ENCODE measurements around the gene ZNF580. TPM values are rescaled to one million over a fixed set of nuclear protein-coding genes. Genes with fewer than 3 reads are reported as not detected.

The ZNF580 gene
- total RNA-seq, 1 experiment from 2014 or later: 32.0 TPM

GRCh38 chr19:55643003-55643886 lies 2.4 kb downstream of the ZNF580 start, which contains the start of gene ZNF581 (continued):
- no peak for TF ChIP-seq FOXJ3 (CRISPR knock-in tag; IDR thresholded peaks at IDR 0.05; ENCODE audit: borderline replicate concordance)
- TF ChIP-seq, protein P1, sequence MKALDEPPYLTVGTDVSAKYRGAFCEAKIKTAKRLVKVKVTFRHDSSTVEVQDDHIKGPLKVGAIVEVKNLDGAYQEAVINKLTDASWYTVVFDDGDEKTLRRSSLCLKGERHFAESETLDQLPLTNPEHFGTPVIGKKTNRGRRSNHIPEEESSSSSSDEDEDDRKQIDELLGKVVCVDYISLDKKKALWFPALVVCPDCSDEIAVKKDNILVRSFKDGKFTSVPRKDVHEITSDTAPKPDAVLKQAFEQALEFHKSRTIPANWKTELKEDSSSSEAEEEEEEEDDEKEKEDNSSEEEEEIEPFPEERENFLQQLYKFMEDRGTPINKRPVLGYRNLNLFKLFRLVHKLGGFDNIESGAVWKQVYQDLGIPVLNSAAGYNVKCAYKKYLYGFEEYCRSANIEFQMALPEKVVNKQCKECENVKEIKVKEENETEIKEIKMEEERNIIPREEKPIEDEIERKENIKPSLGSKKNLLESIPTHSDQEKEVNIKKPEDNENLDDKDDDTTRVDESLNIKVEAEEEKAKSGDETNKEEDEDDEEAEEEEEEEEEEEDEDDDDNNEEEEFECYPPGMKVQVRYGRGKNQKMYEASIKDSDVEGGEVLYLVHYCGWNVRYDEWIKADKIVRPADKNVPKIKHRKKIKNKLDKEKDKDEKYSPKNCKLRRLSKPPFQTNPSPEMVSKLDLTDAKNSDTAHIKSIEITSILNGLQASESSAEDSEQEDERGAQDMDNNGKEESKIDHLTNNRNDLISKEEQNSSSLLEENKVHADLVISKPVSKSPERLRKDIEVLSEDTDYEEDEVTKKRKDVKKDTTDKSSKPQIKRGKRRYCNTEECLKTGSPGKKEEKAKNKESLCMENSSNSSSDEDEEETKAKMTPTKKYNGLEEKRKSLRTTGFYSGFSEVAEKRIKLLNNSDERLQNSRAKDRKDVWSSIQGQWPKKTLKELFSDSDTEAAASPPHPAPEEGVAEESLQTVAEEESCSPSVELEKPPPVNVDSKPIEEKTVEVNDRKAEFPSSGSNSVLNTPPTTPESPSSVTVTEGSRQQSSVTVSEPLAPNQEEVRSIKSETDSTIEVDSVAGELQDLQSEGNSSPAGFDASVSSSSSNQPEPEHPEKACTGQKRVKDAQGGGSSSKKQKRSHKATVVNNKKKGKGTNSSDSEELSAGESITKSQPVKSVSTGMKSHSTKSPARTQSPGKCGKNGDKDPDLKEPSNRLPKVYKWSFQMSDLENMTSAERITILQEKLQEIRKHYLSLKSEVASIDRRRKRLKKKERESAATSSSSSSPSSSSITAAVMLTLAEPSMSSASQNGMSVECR (CRISPR knock-in tag; IDR thresholded peaks at IDR 0.05; ENCODE audit: borderline replicate concordance): peak; percentile 82; the same call in 1 of the 2 replicates
- TF ChIP-seq TEAD1 (CRISPR knock-in tag; IDR thresholded peaks at IDR 0.05): no peak
- TF ChIP-seq, protein P2, sequence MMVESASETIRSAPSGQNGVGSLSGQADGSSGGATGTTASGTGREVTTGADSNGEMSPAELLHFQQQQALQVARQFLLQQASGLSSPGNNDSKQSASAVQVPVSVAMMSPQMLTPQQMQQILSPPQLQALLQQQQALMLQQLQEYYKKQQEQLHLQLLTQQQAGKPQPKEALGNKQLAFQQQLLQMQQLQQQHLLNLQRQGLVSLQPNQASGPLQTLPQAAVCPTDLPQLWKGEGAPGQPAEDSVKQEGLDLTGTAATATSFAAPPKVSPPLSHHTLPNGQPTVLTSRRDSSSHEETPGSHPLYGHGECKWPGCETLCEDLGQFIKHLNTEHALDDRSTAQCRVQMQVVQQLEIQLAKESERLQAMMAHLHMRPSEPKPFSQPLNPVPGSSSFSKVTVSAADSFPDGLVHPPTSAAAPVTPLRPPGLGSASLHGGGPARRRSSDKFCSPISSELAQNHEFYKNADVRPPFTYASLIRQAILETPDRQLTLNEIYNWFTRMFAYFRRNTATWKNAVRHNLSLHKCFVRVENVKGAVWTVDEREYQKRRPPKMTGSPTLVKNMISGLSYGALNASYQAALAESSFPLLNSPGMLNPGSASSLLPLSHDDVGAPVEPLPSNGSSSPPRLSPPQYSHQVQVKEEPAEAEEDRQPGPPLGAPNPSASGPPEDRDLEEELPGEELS (CRISPR knock-in tag; IDR thresholded peaks at IDR 0.05): no peak; the same call in 1 of the 2 replicates
- TF ChIP-seq JAZF1 (CRISPR knock-in tag; IDR thresholded peaks at IDR 0.05): no peak
- TF ChIP-seq, protein P3, sequence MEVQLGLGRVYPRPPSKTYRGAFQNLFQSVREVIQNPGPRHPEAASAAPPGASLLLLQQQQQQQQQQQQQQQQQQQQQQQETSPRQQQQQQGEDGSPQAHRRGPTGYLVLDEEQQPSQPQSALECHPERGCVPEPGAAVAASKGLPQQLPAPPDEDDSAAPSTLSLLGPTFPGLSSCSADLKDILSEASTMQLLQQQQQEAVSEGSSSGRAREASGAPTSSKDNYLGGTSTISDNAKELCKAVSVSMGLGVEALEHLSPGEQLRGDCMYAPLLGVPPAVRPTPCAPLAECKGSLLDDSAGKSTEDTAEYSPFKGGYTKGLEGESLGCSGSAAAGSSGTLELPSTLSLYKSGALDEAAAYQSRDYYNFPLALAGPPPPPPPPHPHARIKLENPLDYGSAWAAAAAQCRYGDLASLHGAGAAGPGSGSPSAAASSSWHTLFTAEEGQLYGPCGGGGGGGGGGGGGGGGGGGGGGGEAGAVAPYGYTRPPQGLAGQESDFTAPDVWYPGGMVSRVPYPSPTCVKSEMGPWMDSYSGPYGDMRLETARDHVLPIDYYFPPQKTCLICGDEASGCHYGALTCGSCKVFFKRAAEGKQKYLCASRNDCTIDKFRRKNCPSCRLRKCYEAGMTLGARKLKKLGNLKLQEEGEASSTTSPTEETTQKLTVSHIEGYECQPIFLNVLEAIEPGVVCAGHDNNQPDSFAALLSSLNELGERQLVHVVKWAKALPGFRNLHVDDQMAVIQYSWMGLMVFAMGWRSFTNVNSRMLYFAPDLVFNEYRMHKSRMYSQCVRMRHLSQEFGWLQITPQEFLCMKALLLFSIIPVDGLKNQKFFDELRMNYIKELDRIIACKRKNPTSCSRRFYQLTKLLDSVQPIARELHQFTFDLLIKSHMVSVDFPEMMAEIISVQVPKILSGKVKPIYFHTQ (CRISPR knock-in tag; IDR thresholded peaks at IDR 0.05): no peak
- TF ChIP-seq, protein P4, sequence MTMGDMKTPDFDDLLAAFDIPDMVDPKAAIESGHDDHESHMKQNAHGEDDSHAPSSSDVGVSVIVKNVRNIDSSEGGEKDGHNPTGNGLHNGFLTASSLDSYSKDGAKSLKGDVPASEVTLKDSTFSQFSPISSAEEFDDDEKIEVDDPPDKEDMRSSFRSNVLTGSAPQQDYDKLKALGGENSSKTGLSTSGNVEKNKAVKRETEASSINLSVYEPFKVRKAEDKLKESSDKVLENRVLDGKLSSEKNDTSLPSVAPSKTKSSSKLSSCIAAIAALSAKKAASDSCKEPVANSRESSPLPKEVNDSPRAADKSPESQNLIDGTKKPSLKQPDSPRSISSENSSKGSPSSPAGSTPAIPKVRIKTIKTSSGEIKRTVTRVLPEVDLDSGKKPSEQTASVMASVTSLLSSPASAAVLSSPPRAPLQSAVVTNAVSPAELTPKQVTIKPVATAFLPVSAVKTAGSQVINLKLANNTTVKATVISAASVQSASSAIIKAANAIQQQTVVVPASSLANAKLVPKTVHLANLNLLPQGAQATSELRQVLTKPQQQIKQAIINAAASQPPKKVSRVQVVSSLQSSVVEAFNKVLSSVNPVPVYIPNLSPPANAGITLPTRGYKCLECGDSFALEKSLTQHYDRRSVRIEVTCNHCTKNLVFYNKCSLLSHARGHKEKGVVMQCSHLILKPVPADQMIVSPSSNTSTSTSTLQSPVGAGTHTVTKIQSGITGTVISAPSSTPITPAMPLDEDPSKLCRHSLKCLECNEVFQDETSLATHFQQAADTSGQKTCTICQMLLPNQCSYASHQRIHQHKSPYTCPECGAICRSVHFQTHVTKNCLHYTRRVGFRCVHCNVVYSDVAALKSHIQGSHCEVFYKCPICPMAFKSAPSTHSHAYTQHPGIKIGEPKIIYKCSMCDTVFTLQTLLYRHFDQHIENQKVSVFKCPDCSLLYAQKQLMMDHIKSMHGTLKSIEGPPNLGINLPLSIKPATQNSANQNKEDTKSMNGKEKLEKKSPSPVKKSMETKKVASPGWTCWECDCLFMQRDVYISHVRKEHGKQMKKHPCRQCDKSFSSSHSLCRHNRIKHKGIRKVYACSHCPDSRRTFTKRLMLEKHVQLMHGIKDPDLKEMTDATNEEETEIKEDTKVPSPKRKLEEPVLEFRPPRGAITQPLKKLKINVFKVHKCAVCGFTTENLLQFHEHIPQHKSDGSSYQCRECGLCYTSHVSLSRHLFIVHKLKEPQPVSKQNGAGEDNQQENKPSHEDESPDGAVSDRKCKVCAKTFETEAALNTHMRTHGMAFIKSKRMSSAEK (CRISPR knock-in tag; IDR thresholded peaks at IDR 0.05; ENCODE audit: borderline replicate concordance): no peak
- TF ChIP-seq, protein P5, sequence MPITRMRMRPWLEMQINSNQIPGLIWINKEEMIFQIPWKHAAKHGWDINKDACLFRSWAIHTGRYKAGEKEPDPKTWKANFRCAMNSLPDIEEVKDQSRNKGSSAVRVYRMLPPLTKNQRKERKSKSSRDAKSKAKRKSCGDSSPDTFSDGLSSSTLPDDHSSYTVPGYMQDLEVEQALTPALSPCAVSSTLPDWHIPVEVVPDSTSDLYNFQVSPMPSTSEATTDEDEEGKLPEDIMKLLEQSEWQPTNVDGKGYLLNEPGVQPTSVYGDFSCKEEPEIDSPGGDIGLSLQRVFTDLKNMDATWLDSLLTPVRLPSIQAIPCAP (CRISPR knock-in tag; IDR thresholded peaks at IDR 0.05): peak; percentile 61; the same call in 1 of the 2 replicates
- no peak for TF ChIP-seq NR2C2 (CRISPR knock-in tag; IDR thresholded peaks at IDR 0.05)
- TF ChIP-seq, protein P6, sequence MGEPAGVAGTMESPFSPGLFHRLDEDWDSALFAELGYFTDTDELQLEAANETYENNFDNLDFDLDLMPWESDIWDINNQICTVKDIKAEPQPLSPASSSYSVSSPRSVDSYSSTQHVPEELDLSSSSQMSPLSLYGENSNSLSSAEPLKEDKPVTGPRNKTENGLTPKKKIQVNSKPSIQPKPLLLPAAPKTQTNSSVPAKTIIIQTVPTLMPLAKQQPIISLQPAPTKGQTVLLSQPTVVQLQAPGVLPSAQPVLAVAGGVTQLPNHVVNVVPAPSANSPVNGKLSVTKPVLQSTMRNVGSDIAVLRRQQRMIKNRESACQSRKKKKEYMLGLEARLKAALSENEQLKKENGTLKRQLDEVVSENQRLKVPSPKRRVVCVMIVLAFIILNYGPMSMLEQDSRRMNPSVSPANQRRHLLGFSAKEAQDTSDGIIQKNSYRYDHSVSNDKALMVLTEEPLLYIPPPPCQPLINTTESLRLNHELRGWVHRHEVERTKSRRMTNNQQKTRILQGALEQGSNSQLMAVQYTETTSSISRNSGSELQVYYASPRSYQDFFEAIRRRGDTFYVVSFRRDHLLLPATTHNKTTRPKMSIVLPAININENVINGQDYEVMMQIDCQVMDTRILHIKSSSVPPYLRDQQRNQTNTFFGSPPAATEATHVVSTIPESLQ (CRISPR knock-in tag; IDR thresholded peaks at IDR 0.05): no peak
- no peak for TF ChIP-seq TEAD4 (CRISPR knock-in tag; IDR thresholded peaks at IDR 0.05)
- peak; percentile 22; the same call in 1 of the 2 replicates for TF ChIP-seq NFYB (CRISPR knock-in tag; conservative IDR thresholded peaks at IDR 0.05; ENCODE audit: low read depth)
- TF ChIP-seq, protein P7, sequence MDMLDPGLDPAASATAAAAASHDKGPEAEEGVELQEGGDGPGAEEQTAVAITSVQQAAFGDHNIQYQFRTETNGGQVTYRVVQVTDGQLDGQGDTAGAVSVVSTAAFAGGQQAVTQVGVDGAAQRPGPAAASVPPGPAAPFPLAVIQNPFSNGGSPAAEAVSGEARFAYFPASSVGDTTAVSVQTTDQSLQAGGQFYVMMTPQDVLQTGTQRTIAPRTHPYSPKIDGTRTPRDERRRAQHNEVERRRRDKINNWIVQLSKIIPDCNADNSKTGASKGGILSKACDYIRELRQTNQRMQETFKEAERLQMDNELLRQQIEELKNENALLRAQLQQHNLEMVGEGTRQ (CRISPR knock-in tag; IDR thresholded peaks at IDR 0.05): 0 out of 2 replicates have a peak, but pooled peaks have one; percentile 5
- no peak for TF ChIP-seq ZNF317 (CRISPR knock-in tag; IDR thresholded peaks at IDR 0.05; ENCODE audit: borderline replicate concordance, low read depth)
- no peak for TF ChIP-seq ZNF263 (CRISPR knock-in tag; IDR thresholded peaks at IDR 0.05; ENCODE audit: low read depth)
- TF ChIP-seq ZNF416 (CRISPR knock-in tag; IDR thresholded peaks at IDR 0.05): no peak; the same call in 1 of the 2 replicates
- TF ChIP-seq, protein P8, sequence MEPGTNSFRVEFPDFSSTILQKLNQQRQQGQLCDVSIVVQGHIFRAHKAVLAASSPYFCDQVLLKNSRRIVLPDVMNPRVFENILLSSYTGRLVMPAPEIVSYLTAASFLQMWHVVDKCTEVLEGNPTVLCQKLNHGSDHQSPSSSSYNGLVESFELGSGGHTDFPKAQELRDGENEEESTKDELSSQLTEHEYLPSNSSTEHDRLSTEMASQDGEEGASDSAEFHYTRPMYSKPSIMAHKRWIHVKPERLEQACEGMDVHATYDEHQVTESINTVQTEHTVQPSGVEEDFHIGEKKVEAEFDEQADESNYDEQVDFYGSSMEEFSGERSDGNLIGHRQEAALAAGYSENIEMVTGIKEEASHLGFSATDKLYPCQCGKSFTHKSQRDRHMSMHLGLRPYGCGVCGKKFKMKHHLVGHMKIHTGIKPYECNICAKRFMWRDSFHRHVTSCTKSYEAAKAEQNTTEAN (CRISPR knock-in tag; IDR thresholded peaks at IDR 0.05): peak; percentile 43; the same call in 1 of the 2 replicates

All from WTC11 (cell line).